ENCODE data around the gene ALG14. TPM values are rescaled to one million over a fixed set of nuclear protein-coding genes. Genes with fewer than 3 reads are reported as not detected.

Gene ALG14, protein sequence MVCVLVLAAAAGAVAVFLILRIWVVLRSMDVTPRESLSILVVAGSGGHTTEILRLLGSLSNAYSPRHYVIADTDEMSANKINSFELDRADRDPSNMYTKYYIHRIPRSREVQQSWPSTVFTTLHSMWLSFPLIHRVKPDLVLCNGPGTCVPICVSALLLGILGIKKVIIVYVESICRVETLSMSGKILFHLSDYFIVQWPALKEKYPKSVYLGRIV
- total RNA-seq (2012; rRNA removed) = 2.0 and 2.4 TPM in 2 replicates

DNA sequence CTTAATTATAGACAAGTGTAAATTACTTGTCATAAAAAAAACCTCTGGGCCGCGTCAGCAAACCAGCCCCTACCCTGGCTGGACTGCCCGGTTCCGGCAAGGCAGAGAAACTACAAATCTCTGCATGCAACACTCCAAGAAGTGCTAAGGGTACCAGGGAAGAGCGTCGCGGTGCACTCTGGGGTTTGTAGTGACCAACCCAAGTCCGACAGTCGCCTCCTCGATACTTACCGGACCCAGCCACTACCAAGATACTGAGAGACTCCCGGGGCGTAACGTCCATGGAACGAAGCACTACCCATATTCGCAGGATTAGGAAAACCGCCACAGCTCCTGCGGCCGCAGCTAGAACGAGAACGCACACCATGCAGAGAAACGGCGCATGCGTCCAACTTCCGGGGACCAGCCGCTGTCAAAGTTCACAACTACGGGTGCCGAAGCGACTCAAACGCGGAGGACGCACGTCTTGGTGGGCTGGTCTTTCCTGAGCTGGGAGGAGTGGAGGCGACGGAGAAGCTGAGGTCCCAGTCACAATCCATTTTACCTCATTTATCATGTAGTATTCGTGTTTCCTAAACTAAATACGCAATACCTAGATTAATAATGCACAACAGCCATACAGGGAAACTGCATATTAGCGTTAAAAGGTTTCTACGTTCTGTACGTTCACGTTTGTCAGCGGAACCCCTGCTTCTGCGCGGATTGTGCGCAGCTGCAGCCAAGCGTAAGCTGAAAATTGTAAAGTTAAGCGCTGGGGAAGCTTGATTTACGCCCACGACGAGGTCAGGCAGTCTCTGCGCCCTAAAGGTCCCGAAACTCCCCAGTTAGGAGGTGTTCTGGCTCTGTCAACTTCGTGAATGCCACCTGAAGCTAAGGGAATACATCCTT lies at the start of gene ALG14:
ALG14 (minus strand) TSS at position 420 of the 888 bp plus-strand sequence; CDS start at position 367, 53 bp downstream.
- peak within 1 kb of the TSS; percentile 86 for H3K4me2 ChIP-seq (ENCODE audit: low read length)
- no peaks in the 10 kb centered on the region for H3K9me3 ChIP-seq (replicated peaks; ENCODE audit: low read length)
- H3K36me3 ChIP-seq (ENCODE audit: insufficient read depth, low read length) = no peaks in the 10 kb centered on the region
- H3K27me3 ChIP-seq (ENCODE audit: control insufficient read depth, insufficient read depth, low read length) = no peaks in the 10 kb centered on the region
- peaks cover 9% of the 10 kb centered on the region for H3K4me1 ChIP-seq (ENCODE audit: control insufficient read depth, insufficient read depth, low read length)
- peak within 1 kb of the TSS; percentile 82 for H3K4me3 ChIP-seq (ENCODE audit: low read length)
- H3K9ac ChIP-seq (ENCODE audit: low read depth, low read length) = peak within 1 kb of the TSS; percentile 87

- no peaks in the 10 kb centered on the region for H3K9me3 ChIP-seq (replicated peaks; ENCODE audit: low read length)
- H3K4me1 ChIP-seq (ENCODE audit: control insufficient read depth, insufficient read depth, low read length) = no peaks in the 10 kb centered on the region
- no peak overlapping the region for H3K4me3 ChIP-seq (ENCODE audit: low read length)
- H3K9ac ChIP-seq (ENCODE audit: low read depth, low read length) = no peak overlapping the region
- H3K36me3 ChIP-seq (ENCODE audit: insufficient read depth, low read length) = no peaks in the 10 kb centered on the region
- no peak overlapping the region for H3K4me2 ChIP-seq (ENCODE audit: low read length)
- H3K27me3 ChIP-seq (ENCODE audit: control insufficient read depth, insufficient read depth, low read length) = peaks cover 35% of the 10 kb centered on the region
These were observed 49.5 kb upstream of the ALG14 start for GRCh38 chr1:95122151-95122697.

DNA sequence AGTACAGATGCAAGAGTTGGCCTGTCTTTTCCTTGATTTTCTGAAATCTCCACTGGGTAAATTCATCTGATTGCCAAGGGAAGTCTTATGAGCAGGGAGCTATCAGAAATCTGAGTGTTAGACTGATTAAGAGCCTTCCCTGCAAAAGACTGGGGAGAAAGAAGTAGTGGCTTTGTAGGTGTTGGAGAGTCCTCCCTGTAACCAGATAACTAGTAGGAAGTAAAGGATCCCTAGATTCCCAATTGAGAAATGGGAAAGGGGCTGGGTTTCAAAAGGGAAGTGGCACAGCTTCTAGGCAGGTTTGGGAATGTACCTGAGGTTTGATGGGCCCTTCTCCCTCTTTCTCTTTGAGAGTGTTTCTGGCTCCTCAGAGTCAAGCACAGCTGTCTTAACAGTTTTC lies 46.5 kb upstream of the ALG14 start:
- Histone ChIP-seq H3K4me3 (ENCODE audit: low read length) (no peak overlapping the region), H3K36me3 (ENCODE audit: insufficient read depth, low read length) (no peaks in the 10 kb centered on the region), H3K27me3 (ENCODE audit: control insufficient read depth, insufficient read depth, low read length) (peaks cover 47% of the 10 kb centered on the region), H3K9ac (ENCODE audit: low read depth, low read length) (no peak overlapping the region), H3K9me3 (replicated peaks; ENCODE audit: low read length) (no peaks in the 10 kb centered on the region), H3K4me1 (ENCODE audit: control insufficient read depth, insufficient read depth, low read length) (peaks cover 7% of the 10 kb centered on the region), H3K4me2 (ENCODE audit: low read length) (no peak overlapping the region)

GRCh38 chr1:95118710-95119109 lies 46.0 kb upstream of the ALG14 start:
- Histone ChIP-seq H3K9ac (ENCODE audit: low read depth, low read length) (no peak overlapping the region), H3K9me3 (replicated peaks; ENCODE audit: low read length) (no peaks in the 10 kb centered on the region), H3K4me1 (ENCODE audit: control insufficient read depth, insufficient read depth, low read length) (peaks cover 7% of the 10 kb centered on the region), H3K27me3 (ENCODE audit: control insufficient read depth, insufficient read depth, low read length) (peaks cover 51% of the 10 kb centered on the region), H3K36me3 (ENCODE audit: insufficient read depth, low read length) (no peaks in the 10 kb centered on the region), H3K4me3 (ENCODE audit: low read length) (no peak overlapping the region), H3K4me2 (ENCODE audit: low read length) (no peak overlapping the region)

DNA sequence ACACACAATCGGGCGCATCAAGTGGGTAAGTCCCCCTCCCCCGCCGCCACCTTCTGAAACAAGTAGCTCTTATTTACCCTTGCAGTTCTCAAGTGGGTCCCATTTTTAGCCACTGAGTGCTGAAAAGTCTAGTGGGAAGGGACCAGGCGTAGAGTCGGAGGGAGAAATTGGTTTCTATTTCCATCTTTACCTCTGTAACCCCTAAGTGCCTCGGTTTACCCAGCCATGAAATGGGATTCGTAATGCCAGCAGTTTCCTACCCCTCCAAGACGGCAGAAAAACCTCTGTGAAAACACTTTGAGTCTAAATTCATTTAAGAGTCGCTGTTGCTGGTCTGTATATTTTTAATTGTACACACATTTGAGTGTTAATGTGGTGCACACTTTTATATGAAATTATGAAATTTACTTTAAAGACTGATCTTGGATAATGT lies 45.3 kb upstream of the ALG14 start:
- H3K9ac ChIP-seq (ENCODE audit: low read depth, low read length) = peak overlapping the region; percentile 46
- peaks cover 51% of the 10 kb centered on the region for H3K27me3 ChIP-seq (ENCODE audit: control insufficient read depth, insufficient read depth, low read length)
- no peaks in the 10 kb centered on the region for H3K9me3 ChIP-seq (replicated peaks; ENCODE audit: low read length)
- H3K4me2 ChIP-seq (ENCODE audit: low read length) = peak overlapping the region; percentile 98
- H3K4me3 ChIP-seq (ENCODE audit: low read length) = peak overlapping the region; percentile 75
- peaks cover 7% of the 10 kb centered on the region for H3K4me1 ChIP-seq (ENCODE audit: control insufficient read depth, insufficient read depth, low read length)
- no peaks in the 10 kb centered on the region for H3K36me3 ChIP-seq (ENCODE audit: insufficient read depth, low read length)

DNA sequence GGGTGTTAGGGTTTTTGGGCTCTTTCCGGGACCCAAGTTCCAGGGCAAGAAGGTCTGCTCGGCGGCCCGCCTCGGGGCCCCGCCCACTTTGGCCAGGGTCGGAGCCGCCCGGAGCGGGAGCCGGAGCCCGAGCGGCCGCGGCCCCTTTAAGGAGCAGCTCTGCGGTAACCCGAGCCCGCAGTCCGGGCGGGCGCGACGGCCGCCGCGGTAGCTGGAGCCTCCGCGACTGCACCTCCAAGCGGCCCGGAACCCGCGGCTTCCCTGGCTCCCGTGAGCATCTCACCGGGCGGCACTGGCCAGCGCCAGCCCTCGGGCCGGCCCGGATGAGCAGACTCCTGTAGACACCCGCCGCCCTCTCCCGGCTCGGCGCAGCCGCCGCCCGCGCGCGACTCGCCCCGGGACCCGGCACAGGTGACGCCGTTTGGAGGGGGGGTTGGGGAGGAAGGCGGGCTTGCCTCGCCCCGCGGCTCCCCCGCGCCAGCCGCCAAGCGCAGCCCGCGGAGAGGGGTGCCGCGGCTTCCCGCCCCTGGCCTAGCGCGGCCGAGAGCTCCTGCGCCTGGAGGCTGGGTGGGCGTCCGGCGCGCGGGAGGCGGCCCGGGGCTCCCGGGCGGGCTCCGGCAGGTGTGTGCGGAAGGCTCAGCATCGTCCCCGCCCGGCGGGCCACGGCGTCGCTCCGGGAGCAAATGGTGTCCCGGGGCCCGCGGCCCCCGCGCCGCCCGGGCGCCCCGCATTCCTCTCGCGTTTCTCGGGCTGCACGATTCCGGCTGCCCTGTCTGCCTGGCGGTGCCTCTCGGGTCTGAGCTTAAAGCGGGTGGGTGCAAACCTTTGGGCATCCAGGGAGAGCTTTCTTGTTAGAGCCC lies 44.7 kb upstream of the ALG14 start, which contains the start of gene TLCD4:
TLCD4 (plus strand) TSS at position 149 of the 860 bp plus-strand sequence. CDS start 26,547 bp downstream, outside the sequence.
- H3K9ac ChIP-seq (ENCODE audit: low read depth, low read length) = peak within 1 kb of the TSS; percentile 46
- H3K4me2 ChIP-seq (ENCODE audit: low read length) = peak within 1 kb of the TSS; percentile 98
- H3K4me1 ChIP-seq (ENCODE audit: control insufficient read depth, insufficient read depth, low read length) = peaks cover 7% of the 10 kb centered on the region
- H3K9me3 ChIP-seq (replicated peaks; ENCODE audit: low read length) = no peaks in the 10 kb centered on the region
- peaks cover 53% of the 10 kb centered on the region for H3K27me3 ChIP-seq (ENCODE audit: control insufficient read depth, insufficient read depth, low read length)
- peak within 1 kb of the TSS; percentile 75 for H3K4me3 ChIP-seq (ENCODE audit: low read length)
- no peaks in the 10 kb centered on the region for H3K36me3 ChIP-seq (ENCODE audit: insufficient read depth, low read length)

- Histone ChIP-seq H3K36me3 (ENCODE audit: insufficient read depth, low read length) (no peaks in the 10 kb centered on the region), H3K9ac (ENCODE audit: low read depth, low read length) (peak overlapping the region; percentile 46), H3K9me3 (replicated peaks; ENCODE audit: low read length) (no peaks in the 10 kb centered on the region), H3K27me3 (ENCODE audit: control insufficient read depth, insufficient read depth, low read length) (peaks cover 59% of the 10 kb centered on the region), H3K4me3 (ENCODE audit: low read length) (peak overlapping the region; percentile 75), H3K4me1 (ENCODE audit: control insufficient read depth, insufficient read depth, low read length) (peaks cover 7% of the 10 kb centered on the region), H3K4me2 (ENCODE audit: low read length) (peak overlapping the region; percentile 98)
These were observed 43.9 kb upstream of the ALG14 start for GRCh38 chr1:95116580-95117206.

- Histone ChIP-seq H3K4me3 (ENCODE audit: low read length) (no peak overlapping the region), H3K9me3 (replicated peaks; ENCODE audit: low read length) (no peaks in the 10 kb centered on the region), H3K9ac (ENCODE audit: low read depth, low read length) (no peak overlapping the region), H3K36me3 (ENCODE audit: insufficient read depth, low read length) (no peaks in the 10 kb centered on the region), H3K4me2 (ENCODE audit: low read length) (no peak overlapping the region), H3K27me3 (ENCODE audit: control insufficient read depth, insufficient read depth, low read length) (peaks cover 58% of the 10 kb centered on the region), H3K4me1 (ENCODE audit: control insufficient read depth, insufficient read depth, low read length) (peaks cover 7% of the 10 kb centered on the region)
These were observed 43.0 kb upstream of the ALG14 start for GRCh38 chr1:95115708-95116137.

- H3K9ac ChIP-seq (ENCODE audit: low read depth, low read length) = no peak overlapping the region
- no peak overlapping the region for H3K4me2 ChIP-seq (ENCODE audit: low read length)
- peaks cover 37% of the 10 kb centered on the region for H3K27me3 ChIP-seq (ENCODE audit: control insufficient read depth, insufficient read depth, low read length)
- no peaks in the 10 kb centered on the region for H3K36me3 ChIP-seq (ENCODE audit: insufficient read depth, low read length)
- peaks cover 7% of the 10 kb centered on the region for H3K4me1 ChIP-seq (ENCODE audit: control insufficient read depth, insufficient read depth, low read length)
- no peaks in the 10 kb centered on the region for H3K9me3 ChIP-seq (replicated peaks; ENCODE audit: low read length)
- H3K4me3 ChIP-seq (ENCODE audit: low read length) = no peak overlapping the region
These were observed 40.9 kb upstream of the ALG14 start for GRCh38 chr1:95113684-95114083.

GRCh38 chr1:95111014-95111413 lies 38.3 kb upstream of the ALG14 start:
- H3K9ac ChIP-seq (ENCODE audit: low read depth, low read length) = no peak overlapping the region
- no peak overlapping the region for H3K4me3 ChIP-seq (ENCODE audit: low read length)
- H3K9me3 ChIP-seq (replicated peaks; ENCODE audit: low read length) = no peaks in the 10 kb centered on the region
- no peak overlapping the region for H3K4me2 ChIP-seq (ENCODE audit: low read length)
- H3K27me3 ChIP-seq (ENCODE audit: control insufficient read depth, insufficient read depth, low read length) = peaks cover 22% of the 10 kb centered on the region
- H3K4me1 ChIP-seq (ENCODE audit: control insufficient read depth, insufficient read depth, low read length) = no peaks in the 10 kb centered on the region
- H3K36me3 ChIP-seq (ENCODE audit: insufficient read depth, low read length) = no peaks in the 10 kb centered on the region

All from skeletal muscle satellite cell (primary cell).